Measurements from ENCODE around the gene IMMP2L.

The IMMP2L gene

DNA sequence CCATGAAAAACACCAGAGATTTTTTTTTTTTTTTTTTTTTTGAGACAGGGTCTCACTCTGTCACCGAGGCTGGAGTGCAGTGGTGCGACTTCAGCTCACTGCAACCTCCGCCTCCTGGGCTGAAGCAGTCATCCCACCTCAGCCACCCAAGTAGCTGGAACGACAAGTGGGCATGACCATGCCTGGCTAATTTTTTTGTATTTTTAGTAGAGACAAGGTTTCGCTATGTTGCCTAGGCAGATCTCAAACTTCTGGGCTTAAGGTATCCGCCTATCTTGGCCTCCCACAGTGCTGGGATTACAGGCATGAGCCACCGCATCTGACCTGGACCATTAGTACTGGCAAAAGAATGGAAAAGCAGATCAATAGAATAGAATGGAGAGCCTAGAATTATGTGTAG lies 530.4 kb downstream of the IMMP2L start:
- Histone ChIP-seq H3K4me1 (ENCODE audit: insufficient read depth, low read length, poor library complexity, severe bottlenecking) (peaks cover 1% of the 10 kb centered on the region), H3K9ac (ENCODE audit: low read depth, low read length, poor library complexity, severe bottlenecking) (no peak overlapping the region), H4K20me1 (ENCODE audit: insufficient read depth, low read length, poor library complexity, severe bottlenecking) (no peaks in the 10 kb centered on the region), H2AFZ (ENCODE audit: low read length) (no peak overlapping the region), H3K9me3 (ENCODE audit: insufficient read depth, low read depth, low read length) (no peaks in the 10 kb centered on the region), H3K36me3 (ENCODE audit: insufficient read depth, low read length) (no peaks in the 10 kb centered on the region), H3K4me3 (ENCODE audit: low read length, poor library complexity, severe bottlenecking) (no peak overlapping the region), H3K4me2 (ENCODE audit: low read depth, low read length, poor library complexity, severe bottlenecking) (no peak overlapping the region), H3K9me2 (replicated peaks; ENCODE audit: low read depth, low read length) (no peaks in the 10 kb centered on the region), H3K27me3 (ENCODE audit: insufficient read depth, low read length, poor library complexity, severe bottlenecking) (no peaks in the 10 kb centered on the region), H3K79me2 (ENCODE audit: insufficient read depth, low read length) (no peaks in the 10 kb centered on the region), H3F3A (ENCODE audit: low read depth) (no peaks in the 10 kb centered on the region)
- TF ChIP-seq EZH2phosphoT487 (IDR thresholded peaks at IDR 0.05; ENCODE audit: borderline replicate concordance), result no peak
- TF ChIP-seq, protein P1, sequence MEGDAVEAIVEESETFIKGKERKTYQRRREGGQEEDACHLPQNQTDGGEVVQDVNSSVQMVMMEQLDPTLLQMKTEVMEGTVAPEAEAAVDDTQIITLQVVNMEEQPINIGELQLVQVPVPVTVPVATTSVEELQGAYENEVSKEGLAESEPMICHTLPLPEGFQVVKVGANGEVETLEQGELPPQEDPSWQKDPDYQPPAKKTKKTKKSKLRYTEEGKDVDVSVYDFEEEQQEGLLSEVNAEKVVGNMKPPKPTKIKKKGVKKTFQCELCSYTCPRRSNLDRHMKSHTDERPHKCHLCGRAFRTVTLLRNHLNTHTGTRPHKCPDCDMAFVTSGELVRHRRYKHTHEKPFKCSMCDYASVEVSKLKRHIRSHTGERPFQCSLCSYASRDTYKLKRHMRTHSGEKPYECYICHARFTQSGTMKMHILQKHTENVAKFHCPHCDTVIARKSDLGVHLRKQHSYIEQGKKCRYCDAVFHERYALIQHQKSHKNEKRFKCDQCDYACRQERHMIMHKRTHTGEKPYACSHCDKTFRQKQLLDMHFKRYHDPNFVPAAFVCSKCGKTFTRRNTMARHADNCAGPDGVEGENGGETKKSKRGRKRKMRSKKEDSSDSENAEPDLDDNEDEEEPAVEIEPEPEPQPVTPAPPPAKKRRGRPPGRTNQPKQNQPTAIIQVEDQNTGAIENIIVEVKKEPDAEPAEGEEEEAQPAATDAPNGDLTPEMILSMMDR (conservative IDR thresholded peaks at IDR 0.05; ENCODE audit: low read length), result no peak

DNA sequence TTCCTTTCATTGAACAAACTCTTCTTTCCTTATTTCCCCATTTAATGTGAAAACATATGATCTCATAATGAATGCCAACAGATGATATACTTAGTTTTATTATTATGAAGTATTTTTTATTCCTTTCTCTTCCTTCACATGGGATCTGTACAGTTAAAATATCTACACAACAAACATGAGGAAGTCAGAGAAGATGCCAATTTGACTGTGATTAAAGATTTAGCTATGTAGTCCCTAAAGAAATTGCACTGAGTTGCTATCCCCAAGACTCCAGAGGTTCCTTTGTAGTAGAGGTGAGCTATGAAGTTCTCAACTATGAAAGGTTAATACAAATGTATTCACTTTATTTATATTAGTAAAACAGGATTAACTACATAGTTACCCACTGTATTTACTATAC lies 532.0 kb downstream of the IMMP2L start:
- H3K4me3 ChIP-seq (ENCODE audit: low read length, poor library complexity, severe bottlenecking), result no peak overlapping the region
- no peaks in the 10 kb centered on the region for H3K9me3 ChIP-seq (ENCODE audit: insufficient read depth, low read depth, low read length)
- H2AFZ ChIP-seq (ENCODE audit: low read length), result no peak overlapping the region

DNA sequence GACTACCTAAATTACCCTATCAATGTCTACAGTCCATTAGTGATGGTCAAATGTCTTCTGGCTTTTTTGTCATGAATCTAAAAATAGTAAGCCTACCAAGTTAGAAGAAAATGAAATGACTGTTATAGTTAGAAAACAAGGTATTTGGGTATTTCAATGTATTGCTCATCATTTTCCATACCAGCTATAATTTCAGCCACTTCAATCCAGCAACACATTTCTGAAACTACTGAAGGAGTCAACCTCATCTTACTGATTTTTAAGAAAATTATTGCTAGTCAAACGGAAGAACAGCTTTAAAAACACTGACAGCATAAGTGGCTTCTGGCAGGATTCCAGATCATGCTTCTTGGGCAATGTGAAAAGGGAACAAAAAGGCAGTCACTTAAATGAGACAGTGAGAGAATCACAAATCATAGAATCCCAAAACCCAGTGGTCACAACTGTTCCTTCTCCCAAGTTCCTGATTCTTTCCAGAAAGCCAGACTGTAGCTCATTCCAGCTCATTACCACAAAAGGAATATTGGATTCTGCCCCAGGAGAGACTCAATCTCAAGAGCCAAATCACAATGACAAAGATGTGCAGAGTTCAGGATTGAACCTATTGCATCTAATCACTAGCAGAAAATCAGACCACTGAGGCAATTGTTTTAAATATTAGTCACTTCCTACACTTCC lies 532.6 kb downstream of the IMMP2L start:
- Histone ChIP-seq H3K9me3 (ENCODE audit: insufficient read depth, low read depth, low read length) (no peaks in the 10 kb centered on the region), H2AFZ (ENCODE audit: low read length) (no peak overlapping the region), H3K4me2 (ENCODE audit: low read depth, low read length, poor library complexity, severe bottlenecking) (no peak overlapping the region)

More for the DNA sequence above, 532.0 kb downstream of the IMMP2L start:
- TF ChIP-seq, protein P1 (conservative IDR thresholded peaks at IDR 0.05; ENCODE audit: low read length), result no peak
- no peak for TF ChIP-seq EZH2phosphoT487 (IDR thresholded peaks at IDR 0.05; ENCODE audit: borderline replicate concordance)
- Histone ChIP-seq H3K36me3 (ENCODE audit: insufficient read depth, low read length) (no peaks in the 10 kb centered on the region), H3K79me2 (ENCODE audit: insufficient read depth, low read length) (no peaks in the 10 kb centered on the region), H4K20me1 (ENCODE audit: insufficient read depth, low read length, poor library complexity, severe bottlenecking) (no peaks in the 10 kb centered on the region), H3K9ac (ENCODE audit: low read depth, low read length, poor library complexity, severe bottlenecking) (no peak overlapping the region), H3K9me2 (replicated peaks; ENCODE audit: low read depth, low read length) (no peaks in the 10 kb centered on the region), H3K27me3 (ENCODE audit: insufficient read depth, low read length, poor library complexity, severe bottlenecking) (no peaks in the 10 kb centered on the region), H3K4me1 (ENCODE audit: insufficient read depth, low read length, poor library complexity, severe bottlenecking) (peaks cover 9% of the 10 kb centered on the region), H3K4me2 (ENCODE audit: low read depth, low read length, poor library complexity, severe bottlenecking) (no peak overlapping the region), H3F3A (ENCODE audit: low read depth) (no peaks in the 10 kb centered on the region)

More for the DNA sequence above, 532.6 kb downstream of the IMMP2L start:
- Histone ChIP-seq H4K20me1 (ENCODE audit: insufficient read depth, low read length, poor library complexity, severe bottlenecking) (no peaks in the 10 kb centered on the region), H3K27me3 (ENCODE audit: insufficient read depth, low read length, poor library complexity, severe bottlenecking) (no peaks in the 10 kb centered on the region), H3K9ac (ENCODE audit: low read depth, low read length, poor library complexity, severe bottlenecking) (no peak overlapping the region), H3K4me1 (ENCODE audit: insufficient read depth, low read length, poor library complexity, severe bottlenecking) (peaks cover 14% of the 10 kb centered on the region), H3F3A (ENCODE audit: low read depth) (no peaks in the 10 kb centered on the region), H3K79me2 (ENCODE audit: insufficient read depth, low read length) (no peaks in the 10 kb centered on the region), H3K36me3 (ENCODE audit: insufficient read depth, low read length) (no peaks in the 10 kb centered on the region), H3K4me3 (ENCODE audit: low read length, poor library complexity, severe bottlenecking) (no peak overlapping the region), H3K9me2 (replicated peaks; ENCODE audit: low read depth, low read length) (no peaks in the 10 kb centered on the region)
- no peak for TF ChIP-seq EZH2phosphoT487 (IDR thresholded peaks at IDR 0.05; ENCODE audit: borderline replicate concordance)
- TF ChIP-seq, protein P1 (conservative IDR thresholded peaks at IDR 0.05; ENCODE audit: low read length), result no peak

Measured in Loucy (cell line).